ENCODE data around the gene GMFB.

The GMFB gene

GRCh38 chr14:54488646-54489317 lies at the start of gene GMFB:
GMFB (minus strand) TSS chr14:54488980; CDS start chr14:54488927, 53 bp downstream.
- peak; percentile 79 for DNase-seq (ENCODE audit: low read depth)

- no peak for DNase-seq (ENCODE audit: low read depth)
Observed at GRCh38 chr14:54538055-54538454, 49.3 kb upstream of the GMFB start.

- DNase-seq (ENCODE audit: low read depth) = no peak
Observed at GRCh38 chr14:54537651-54538050, 48.9 kb upstream of the GMFB start.

- no peak for DNase-seq (ENCODE audit: low read depth)
Observed at GRCh38 chr14:54535646-54536045, 46.9 kb upstream of the GMFB start.

GRCh38 chr14:54535126-54535525 lies 46.3 kb upstream of the GMFB start:
- no peak for DNase-seq (ENCODE audit: low read depth)

- DNase-seq (ENCODE audit: low read depth) = no peak
Observed at GRCh38 chr14:54533100-54533499, 44.3 kb upstream of the GMFB start.

- no peak for DNase-seq (ENCODE audit: low read depth)
Observed at GRCh38 chr14:54532111-54533012, 43.6 kb upstream of the GMFB start.

- DNase-seq (ENCODE audit: low read depth) = no peak
Observed at GRCh38 chr14:54529811-54530210, 41.0 kb upstream of the GMFB start.

GRCh38 chr14:54528973-54529372 lies 40.2 kb upstream of the GMFB start:
- DNase-seq (ENCODE audit: low read depth) = no peak

- DNase-seq (ENCODE audit: low read depth) = no peak
Observed at GRCh38 chr14:54524410-54524809, 35.6 kb upstream of the GMFB start.

- DNase-seq (ENCODE audit: low read depth) = no peak
Observed at GRCh38 chr14:54516709-54517108, 27.9 kb upstream of the GMFB start.

- DNase-seq (ENCODE audit: low read depth) = no peak
Observed at GRCh38 chr14:54515670-54516069, 26.9 kb upstream of the GMFB start.

GRCh38 chr14:54512393-54512792 lies 23.6 kb upstream of the GMFB start:
- no peak for DNase-seq (ENCODE audit: low read depth)

- DNase-seq (ENCODE audit: low read depth) = peak; percentile 93
Observed at GRCh38 chr14:54509546-54510501, 21.0 kb upstream of the GMFB start, which contains the start of gene CGRRF1. CGRRF1 (plus strand) TSS chr14:54509906; CDS start chr14:54509960, 54 bp downstream.

GRCh38 chr14:54503486-54503885 lies 14.7 kb upstream of the GMFB start:
- no peak for DNase-seq (ENCODE audit: low read depth)

- no peak for DNase-seq (ENCODE audit: low read depth)
Observed at GRCh38 chr14:54502602-54503001, 13.8 kb upstream of the GMFB start.

GRCh38 chr14:54501480-54501879 lies 12.7 kb upstream of the GMFB start:
- DNase-seq (ENCODE audit: low read depth) = no peak

- no peak for DNase-seq (ENCODE audit: low read depth)
Observed at GRCh38 chr14:54500744-54501143, 12.0 kb upstream of the GMFB start.

GRCh38 chr14:54498579-54498978 lies 9.8 kb upstream of the GMFB start:
- no peak for DNase-seq (ENCODE audit: low read depth)

GRCh38 chr14:54498095-54498531 lies 9.3 kb upstream of the GMFB start:
- no peak for DNase-seq (ENCODE audit: low read depth)

- no peak for DNase-seq (ENCODE audit: low read depth)
Observed at GRCh38 chr14:54497224-54497623, 8.4 kb upstream of the GMFB start.

GRCh38 chr14:54493293-54493692 lies 4.5 kb upstream of the GMFB start:
- no peak for DNase-seq (ENCODE audit: low read depth)

Measured in stimulated activated CD8-positive, alpha-beta memory T cell treated with anti-CD3 and anti-CD28 coated beads, Interleukin-12 subunit alpha, Interleukin-12 subunit beta, amount 100 ng/mL, for 4 hours (primary cell).